Heart left ventricle (tissue), 16 donors: ENCODE measurements around the gene CRLF1. TPM values are rescaled to one million over a fixed set of nuclear protein-coding genes. Genes with fewer than 3 reads are reported as not detected.
A peak's percentile ranks its signal among the peaks of the same experiment; 100 is the strongest.

ENCODE experiments used
- ATAC-seq, 4 donors: fragments of 200-7000 bp; cut with Tn5 transposase; one replicate each; pipeline ENCODE4 v1.9.1; 2020 to 2022; ENCODE audit warnings: moderate library complexity in 4 of 4, mild to moderate bottlenecking in 3 of 4, moderate number of reproducible peaks in 1 of 4
- DNase-seq, 5 donors: peaks; one replicate each; pipeline ENCODE4 v3.0.0-alpha.2; 2020
- H3K27ac ChIP-seq, 12 donors: fragments of 200-600 bp; sonication (generic) in 4 of 12; one replicate each; pipeline versions ENCODE4 v1.5.0 to v1.8.0; 2016 to 2022; ENCODE audit warnings: mild to moderate bottlenecking in 2 of 12
- H3K27me3 ChIP-seq, 9 donors: fragments of 200-600 bp; sonication (generic) in 2 of 9; one replicate each; pipeline versions ENCODE4 v1.5.1 to v1.8.0; 2016 to 2022; ENCODE audit warnings: mild to moderate bottlenecking in 3 of 9
- H3K36me3 ChIP-seq, 9 donors: fragments of 200-600 bp; sonication (generic) in 2 of 9; one replicate each; pipeline versions ENCODE4 v1.5.0 to v1.8.0; 2018 to 2022; ENCODE audit warnings: mild to moderate bottlenecking in 2 of 9
- H3K4me1 ChIP-seq, 12 donors: fragments of 200-600 bp; sonication (generic) in 4 of 12; one replicate each; pipeline versions ENCODE4 v1.5.0 to v1.8.0; 2016 to 2022; ENCODE audit warnings: mild to moderate bottlenecking in 3 of 12
- H3K4me3 ChIP-seq, 12 donors: fragments of 200-600 bp; sonication (generic) in 4 of 12; one replicate each; pipeline versions ENCODE4 v1.5.0 to v1.8.0; 2017 to 2022; ENCODE audit warnings: mild to moderate bottlenecking in 9 of 12, moderate library complexity in 4 of 12
- H3K9me3 ChIP-seq, 12 donors: fragments of 200-600 bp; sonication (generic) in 4 of 12; one replicate each; pipeline versions ENCODE4 v1.5.0 to v1.8.0; 2016 to 2022; ENCODE audit warnings: mild to moderate bottlenecking in 1 of 12
- POLR2A ChIP-seq, 2 donors: fragments of 450-650 bp; IDR thresholded peaks; one replicate each; pipeline ENCODE4 v1.6.1; 2017; ENCODE audit warnings: antibody characterized with exemption in 2 of 2, mild to moderate bottlenecking in 2 of 2, moderate library complexity in 2 of 2
- WGBS, 4 donors: extraction: QIAGEN DNeasy Blood & Tissue Kit in 2 of 4; methylation state at CpG; one replicate each; pipeline versions ENCODE4 v1.1.5 to v1.1.7; 2013 to 2018; 5-methylcytosine and 5-hydroxymethylcytosine counted together
- intact Hi-C, 10 donors: fragments of 100-400 bp; cut with DNase I; formaldehyde crosslinking; loops; one replicate each; pipeline versions ENCODE4 v1.11.1 to v1.14.2; 2022
- polyA plus RNA-seq, 2 donors: library from polyadenylated mRNA; stranded (reverse); fragments of 200-250 nt; gene quantifications; one replicate each; pipeline ENCODE4 v1.2.3, GENCODE V29; 2013
- total RNA-seq, 9 donors: library from RNA; depleted of rRNA in 2 of 9; stranded (reverse); fragments of >200 nt in 2 of 9; fragmentation: NEBNext Ultra II Directional in 3 of 9; extraction: Animal tissue kit (Norgen Biotek cat#: 25700) in 3 of 9; gene quantifications; one replicate each; pipeline versions ENCODE4 v1.1.0 to v1.2.4, GENCODE V29; 2016 to 2023
- TF ChIP-seq, protein P1 (sequence below), 12 donors: fragments of 200-600 bp; sonication (generic) in 4 of 12; IDR thresholded peaks; one replicate each; pipeline versions ENCODE4 v1.5.0 to v1.8.0; 2018 to 2022; ENCODE audit warnings: antibody characterized with exemption in 12 of 12, mild to moderate bottlenecking in 5 of 12
- donor health status: ischemic (EF 13 %, LVEDD 7.1; RV severe dilation, severe dysfunction).
- donor health status: healthy with polysubstance abuse.
- donor health status: DM: no; HTN: yes; CAD: no.
- donor health status: DM: no; HTN: no; CAD: no.
- donor health status: ischemic (EF 25% LVEDD 6.9; RV normal size, moderate dysfunction).
- donor health status: ischemic (EF 25% LVEDD 5.7; RV mildly dilated, moderate dysfunction).
- donor health status: healthy.
- donor health status: DM: yes; HTN: yes; CAD: no.
- donor health status: ischemic (EF 35%, LVEDD 5.7; RV mildly dilated, moderate dysfunction).
- donor health status: nonischemic (EF 11% LVEDD 7.7; RV severe dilation, severe dysfunction).
- donor health status: DM: yes; HTN: yes; CAD: no.
- donor health status: PGD.
- donor health status: ischemic (EF 29% LVEDD 5.4; RV normal size, mild dysfunction).
- donor health status: nonischemic (EF 23%, LVEDD 6.1; RV moderate dilation, normal function).

Gene CRLF1
- total and polyA plus RNA-seq, 11 donors: 2.8 to 64.0 (median 12.1) TPM

DNA sequence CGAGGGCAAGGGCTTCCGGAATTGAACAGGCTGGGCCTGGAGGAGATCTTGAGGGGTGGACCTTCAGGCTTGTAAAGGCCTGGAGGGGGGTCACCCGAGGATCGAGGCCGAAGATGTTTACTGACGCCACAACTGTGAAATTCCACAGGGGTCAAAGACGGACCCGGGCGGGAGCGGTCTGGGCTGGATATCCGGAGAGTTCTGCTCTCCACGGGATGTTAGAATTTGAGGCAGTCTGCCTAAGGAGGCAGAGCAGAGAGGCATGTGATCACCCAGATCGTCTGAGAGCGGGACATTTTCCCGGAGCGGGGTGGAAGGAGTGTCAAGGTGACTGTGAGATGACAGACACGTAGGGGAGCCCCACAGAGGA is 43.4 kb upstream of the CRLF1 start:
- TF ChIP-seq, protein P1, sequence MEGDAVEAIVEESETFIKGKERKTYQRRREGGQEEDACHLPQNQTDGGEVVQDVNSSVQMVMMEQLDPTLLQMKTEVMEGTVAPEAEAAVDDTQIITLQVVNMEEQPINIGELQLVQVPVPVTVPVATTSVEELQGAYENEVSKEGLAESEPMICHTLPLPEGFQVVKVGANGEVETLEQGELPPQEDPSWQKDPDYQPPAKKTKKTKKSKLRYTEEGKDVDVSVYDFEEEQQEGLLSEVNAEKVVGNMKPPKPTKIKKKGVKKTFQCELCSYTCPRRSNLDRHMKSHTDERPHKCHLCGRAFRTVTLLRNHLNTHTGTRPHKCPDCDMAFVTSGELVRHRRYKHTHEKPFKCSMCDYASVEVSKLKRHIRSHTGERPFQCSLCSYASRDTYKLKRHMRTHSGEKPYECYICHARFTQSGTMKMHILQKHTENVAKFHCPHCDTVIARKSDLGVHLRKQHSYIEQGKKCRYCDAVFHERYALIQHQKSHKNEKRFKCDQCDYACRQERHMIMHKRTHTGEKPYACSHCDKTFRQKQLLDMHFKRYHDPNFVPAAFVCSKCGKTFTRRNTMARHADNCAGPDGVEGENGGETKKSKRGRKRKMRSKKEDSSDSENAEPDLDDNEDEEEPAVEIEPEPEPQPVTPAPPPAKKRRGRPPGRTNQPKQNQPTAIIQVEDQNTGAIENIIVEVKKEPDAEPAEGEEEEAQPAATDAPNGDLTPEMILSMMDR (IDR thresholded peaks at IDR 0.05): no peak
- TF ChIP-seq POLR2A (IDR thresholded peaks at IDR 0.05): no peak
- WGBS, 4 donors: 23 to 48% (median 38%) methylated on average over 17 of the region's 17 CpGs
- intact Hi-C loops: loop anchor here in 1 of 10 donors (10.0 kb wide), 1 partner anchor 55 kb away; no protein-coding TSS in a partner anchor

DNA sequence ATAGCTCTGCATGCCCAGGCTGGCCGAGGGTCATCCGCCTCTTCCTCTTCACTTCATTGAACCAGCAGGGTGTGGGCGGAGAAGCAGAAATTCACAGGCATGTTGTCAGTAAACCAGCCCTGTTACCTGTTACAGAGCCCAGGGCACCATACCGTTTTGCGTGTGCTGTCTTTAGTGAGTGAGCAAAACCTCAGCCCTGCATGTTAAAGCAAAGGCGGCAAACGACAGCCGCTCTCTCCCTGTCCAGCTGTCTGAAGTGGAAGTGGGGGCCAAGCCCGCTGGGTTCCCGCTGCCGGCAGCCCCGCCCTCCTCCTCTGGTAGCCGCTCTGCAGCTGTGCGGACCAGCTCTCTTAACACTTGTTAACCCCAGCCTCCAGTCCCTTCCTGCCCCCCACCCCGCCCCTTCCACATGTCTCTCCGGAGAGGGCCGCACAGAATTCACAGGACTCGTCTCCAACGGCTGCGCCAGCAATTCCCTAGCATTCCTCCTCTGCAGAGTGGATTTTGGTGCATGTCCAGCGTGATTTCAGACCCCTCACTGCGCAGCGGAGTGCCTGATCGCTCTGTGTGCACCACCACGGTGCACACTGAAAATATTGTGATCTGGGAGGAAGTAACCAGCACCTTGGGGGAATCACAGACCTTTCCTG is 42.9 kb upstream of the CRLF1 start:
- 34 to 41% (median 39%) methylated on average over 23 to 25 of the region's 25 CpGs for WGBS, 4 donors
- H3K4me1 ChIP-seq: peaks cover 3 to 58% (median 39%) of the 10 kb centered on the region in 12 donors
- H3K36me3 ChIP-seq: no peaks in the 10 kb centered on the region
- peak overlapping the region in 10 of 12 donors; percentile 3 to 45 (median 27) for H3K4me3 ChIP-seq
- no peaks in the 10 kb centered on the region for H3K9me3 ChIP-seq
- peak overlapping the region; percentile 67 to 97 (median 82) for H3K27ac ChIP-seq
- intact Hi-C loops: loop anchor here in 1 of 10 donors (10.0 kb wide), 1 partner anchor 55 kb away; no protein-coding TSS in a partner anchor
- H3K27me3 ChIP-seq: no peaks in the 10 kb centered on the region
- peak; percentile 84 to 92 (median 86) for DNase-seq
- TF ChIP-seq POLR2A (IDR thresholded peaks at IDR 0.05): no peak
- TF ChIP-seq, protein P1 (IDR thresholded peaks at IDR 0.05): no peak
- peak; percentile 63 to 72 (median 66) for ATAC-seq

More for the DNA sequence above, 43.4 kb upstream of the CRLF1 start:
- Histone ChIP-seq H3K36me3 (no peaks in the 10 kb centered on the region), H3K27me3 (no peaks in the 10 kb centered on the region), H3K27ac (peak overlapping the region; percentile 67 to 97 (median 82)), H3K4me3 (peak overlapping the region in 10 of 12 donors; percentile 3 to 45 (median 27)), H3K9me3 (no peaks in the 10 kb centered on the region), H3K4me1 (peaks cover 3 to 53% (median 38%) of the 10 kb centered on the region in 12 donors)
- peak in 4 of 5 donors; percentile 70 to 80 (median 74) for DNase-seq
- peak; percentile 39 to 81 (median 50) for ATAC-seq

DNA sequence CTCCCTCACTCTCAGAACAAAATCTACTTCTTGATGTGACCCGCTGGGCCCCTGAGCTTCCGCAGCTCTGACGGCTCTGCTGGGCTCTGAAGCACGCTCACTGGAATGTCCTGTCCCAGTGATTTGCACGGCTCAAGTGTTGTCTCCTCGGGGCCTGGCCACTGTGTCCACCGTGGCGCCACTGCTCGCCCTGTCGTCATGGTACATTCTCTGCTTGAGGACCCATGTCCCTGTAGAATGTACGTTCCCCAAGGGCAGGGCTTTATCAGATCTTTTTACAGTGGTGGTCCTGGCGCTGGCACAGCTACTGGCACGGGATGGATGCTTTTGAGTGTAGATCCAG is 42.3 kb upstream of the CRLF1 start:
- intact Hi-C loops: no loop called here
- Histone ChIP-seq H3K4me1 (peaks cover 3 to 62% (median 39%) of the 10 kb centered on the region in 12 donors), H3K4me3 (peak overlapping the region in 8 of 12 donors; percentile 3 to 45 (median 31)), H3K27me3 (no peaks in the 10 kb centered on the region), H3K36me3 (no peaks in the 10 kb centered on the region), H3K9me3 (no peaks in the 10 kb centered on the region), H3K27ac (peak overlapping the region; percentile 67 to 97 (median 82))
- WGBS, 4 donors: 55 to 71% (median 58%) methylated on average over 12 to 13 of the region's 13 CpGs
- DNase-seq (no peak), ATAC-seq (peak in 1 of 4 donors; percentile 25)
- TF ChIP-seq, protein P1 (IDR thresholded peaks at IDR 0.05): no peak
- TF ChIP-seq POLR2A (IDR thresholded peaks at IDR 0.05): no peak

DNA sequence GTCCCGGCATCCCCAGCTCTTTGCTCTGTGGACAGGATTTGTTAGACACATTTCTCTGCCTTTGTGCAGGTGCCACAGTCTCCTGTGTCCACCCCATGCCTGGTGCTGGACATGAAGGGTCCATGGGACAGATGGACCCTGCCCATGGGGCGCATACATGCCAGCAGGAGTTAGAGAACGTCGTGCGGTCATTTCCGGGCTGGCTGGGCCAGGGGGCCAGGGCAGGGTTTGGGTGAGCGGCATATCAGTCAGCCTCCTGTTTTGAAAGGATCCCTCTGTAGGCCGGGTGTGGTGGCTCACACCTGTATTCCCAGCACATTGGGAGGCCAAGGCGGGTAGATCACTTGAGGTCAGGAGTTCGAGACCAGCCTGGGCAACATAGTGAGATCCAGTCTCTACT is 41.2 kb upstream of the CRLF1 start:
- H3K4me1 ChIP-seq: peaks cover 3 to 62% (median 39%) of the 10 kb centered on the region in 12 donors
- no peak for ATAC-seq

More for the DNA sequence above, 41.2 kb upstream of the CRLF1 start:
- WGBS, 4 donors: 89 to 99% (median 94%) methylated on average over 5 to 10 of the region's 10 CpGs
- intact Hi-C loops: no loop called here
- no peak for DNase-seq
- H3K27me3 ChIP-seq: no peaks in the 10 kb centered on the region
- TF ChIP-seq, protein P1 (IDR thresholded peaks at IDR 0.05): no peak
- TF ChIP-seq POLR2A (IDR thresholded peaks at IDR 0.05): no peak
- no peaks in the 10 kb centered on the region for H3K36me3 ChIP-seq
- H3K9me3 ChIP-seq: no peaks in the 10 kb centered on the region
- peak overlapping the region in 4 of 12 donors; percentile 79 to 97 (median 90) for H3K27ac ChIP-seq
- H3K4me3 ChIP-seq: no peak overlapping the region
